ENCODE results near the gene MBD6. TPM values are rescaled to one million over a fixed set of nuclear protein-coding genes. Genes with fewer than 3 reads are reported as not detected.

The MBD6 gene
- total and polyA plus RNA-seq, 2 of the 13 experiments (the other 11 are each of a cell fraction or from before 2014, with no cell fraction given), result 4.1 to 5.9 TPM

GRCh38 chr12:57522011-57522886, at the start of gene MBD6 (continued):
- TF ChIP-seq ZNF781 (CRISPR knock-in tag; IDR thresholded peaks at IDR 0.05; ENCODE audit: borderline replicate concordance, not compliant biosample characterization) (no peak), ZSCAN29 (CRISPR knock-in tag; conservative IDR thresholded peaks at IDR 0.05) (peak; percentile 83; the same call in 1 of the 2 replicates), ZNF282 (IDR thresholded peaks at IDR 0.05; ENCODE audit: partially characterized antibody) (no peak), ATRX (CRISPR knock-in tag; IDR thresholded peaks at IDR 0.05; ENCODE audit: borderline replicate concordance) (no peak), ARNT2 (CRISPR knock-in tag; IDR thresholded peaks at IDR 0.05; ENCODE audit: low read depth) (peak; percentile 62; the same call in 1 of the 2 replicates), EED (CRISPR knock-in tag; IDR thresholded peaks at IDR 0.05) (no peak), FOXK2 (IDR thresholded peaks at IDR 0.05) (peak; percentile 71; the same call in 1 of the 2 replicates), RBM39 (IDR thresholded peaks at IDR 0.05; ENCODE audit: low read depth, low read length, poor library complexity, severe bottlenecking) (no peak), CREBL2 (CRISPR knock-in tag; IDR thresholded peaks at IDR 0.05; ENCODE audit: borderline replicate concordance) (no peak), HDAC2 (CRISPR knock-in tag; IDR thresholded peaks at IDR 0.05) (0 out of 2 replicates have a peak, but pooled peaks have one; percentile 10), FOXJ3 (CRISPR knock-in tag; IDR thresholded peaks at IDR 0.05; ENCODE audit: borderline replicate concordance) (peak; percentile 78; the same call in 1 of the 2 replicates), ZNF224 (CRISPR knock-in tag; IDR thresholded peaks at IDR 0.05) (no peak), HINFP (CRISPR knock-in tag; IDR thresholded peaks at IDR 0.05; ENCODE audit: low read depth) (0 out of 2 replicates have a peak, but pooled peaks have one; percentile 63), MEF2D (CRISPR knock-in tag; IDR thresholded peaks at IDR 0.05) (peak; percentile 60; the same call in 1 of the 2 replicates), ZNF777 (CRISPR knock-in tag; IDR thresholded peaks at IDR 0.05) (peak; percentile 40; the same call in 1 of the 2 replicates), ZNF280B (CRISPR knock-in tag; IDR thresholded peaks at IDR 0.05; ENCODE audit: borderline replicate concordance) (no peak; the same call in 1 of the 2 replicates), PHB2 (IDR thresholded peaks at IDR 0.05; ENCODE audit: partially characterized antibody) (no peak)

Data from HepG2 (cell line).